Stimulated activated CD4-positive, alpha-beta T cell treated with anti-CD3 and anti-CD28 coated beads, Interleukin-4, amount 100 ng/mL, for 1 hour (primary cell): Measurements from ENCODE around the gene ZNF333.
"Not testable (repeated sequence)": the region's sequence is repeated elsewhere in the genome, so short reads cannot be mapped to it uniquely, and the experiment has no call there.

Experiments
- DNase-seq: peaks from one replicate; pipeline ENCODE4 v3.0.0-alpha.2; 2020

Gene ZNF333

DNA sequence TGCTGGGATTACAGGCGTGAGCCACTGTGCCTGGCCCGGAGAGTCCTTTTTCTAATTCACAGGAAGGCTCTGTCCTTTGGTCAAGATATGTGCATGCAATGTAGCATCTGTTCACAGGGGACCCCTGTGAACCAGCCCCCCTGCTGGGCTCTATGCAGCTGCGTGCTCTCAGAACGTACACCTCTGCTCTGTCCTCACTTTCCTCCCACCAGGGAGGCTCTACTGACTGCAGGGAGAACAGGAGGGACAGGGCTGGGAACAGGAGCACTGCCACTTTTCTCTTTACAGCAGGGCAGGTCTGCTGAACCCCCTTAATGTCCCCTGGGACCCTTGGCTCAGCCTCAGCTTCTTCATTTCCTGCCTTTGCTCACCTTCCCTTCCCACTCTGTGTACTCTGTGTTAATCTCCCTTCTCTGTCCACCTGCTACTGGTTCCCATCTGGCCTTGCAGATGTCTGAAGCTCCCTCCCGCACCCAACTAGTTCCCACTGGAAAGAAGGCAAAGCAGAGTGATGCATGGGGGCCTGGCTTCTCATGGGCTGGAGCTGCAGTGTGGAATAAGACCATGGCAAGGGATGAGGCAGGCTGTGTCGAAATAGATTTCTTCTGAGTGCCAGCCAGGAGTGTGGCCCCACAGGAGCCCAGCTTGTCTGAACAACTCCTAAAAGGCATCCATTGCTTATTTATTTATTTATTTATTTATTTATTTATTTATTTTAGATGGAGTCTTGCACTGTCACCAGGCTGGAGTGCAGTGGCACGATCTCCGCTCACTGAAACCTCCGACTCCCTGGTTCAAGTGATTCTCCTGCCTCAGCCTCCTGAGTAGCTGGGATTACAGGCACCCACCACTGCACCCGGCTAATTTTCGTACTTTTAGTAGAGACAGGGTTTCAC, 81.3 kb downstream of the ZNF333 start:
- no peak for DNase-seq

DNA sequence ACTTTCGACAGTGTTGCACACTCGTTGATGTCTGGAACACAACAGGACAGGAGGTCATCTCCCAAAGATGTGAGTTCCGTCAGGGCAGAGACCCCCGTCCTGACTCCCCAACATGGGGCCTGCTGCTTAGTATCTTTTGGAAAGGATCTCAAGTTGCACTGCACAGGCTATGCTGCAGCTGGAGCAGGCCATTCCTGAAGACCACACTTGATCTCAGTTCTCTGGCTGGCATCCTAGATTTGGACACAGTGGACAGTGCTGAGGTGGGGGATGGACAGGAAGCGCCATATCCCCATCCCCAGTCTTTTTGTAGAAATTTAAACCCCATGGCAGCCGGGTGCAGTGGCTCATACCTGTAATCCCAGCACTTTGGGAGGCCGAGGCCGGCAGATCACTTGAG, 82.6 kb downstream of the ZNF333 start:
- no peak for DNase-seq

DNA sequence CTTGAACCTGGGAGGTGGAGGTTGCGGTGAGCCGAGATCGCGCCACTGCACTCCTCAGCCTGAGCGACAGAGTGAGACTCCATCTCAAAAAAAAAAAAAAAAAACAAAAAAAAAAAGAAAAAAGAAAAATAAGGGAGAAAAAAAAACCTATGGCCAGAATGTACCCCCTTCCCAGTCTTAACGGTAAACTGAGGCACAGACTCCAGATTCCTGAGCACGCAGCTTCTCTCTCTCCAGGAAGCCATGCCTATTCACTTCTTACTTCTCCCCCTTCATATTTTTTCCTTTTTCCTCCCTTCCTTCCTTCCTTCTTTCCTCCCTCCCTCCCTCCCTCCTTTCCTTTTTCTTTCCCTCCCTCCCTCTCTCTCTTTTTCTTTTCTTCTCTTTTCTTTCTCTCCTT, 83.1 kb downstream of the ZNF333 start:
- DNase-seq: no peak

DNA sequence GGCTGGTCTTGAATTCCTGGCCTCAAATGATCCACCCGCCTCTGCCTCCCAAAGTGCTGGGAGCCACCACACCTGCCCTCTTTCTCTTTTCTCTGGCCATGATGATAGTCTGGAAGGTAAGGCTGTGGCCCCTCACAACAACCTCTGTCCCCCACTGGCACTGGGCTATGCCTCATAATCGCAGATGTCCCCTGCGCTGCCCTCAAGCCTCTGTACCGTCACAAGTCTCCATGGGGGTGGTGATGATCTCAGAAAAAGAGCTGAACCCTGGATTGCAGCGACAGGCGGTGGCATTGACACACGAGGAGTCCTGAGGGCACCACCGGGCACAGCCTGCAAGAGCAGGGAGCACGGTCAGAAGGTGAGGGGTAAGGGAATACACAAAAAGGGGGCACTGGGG, 83.9 kb downstream of the ZNF333 start:
- not testable (repeated sequence) for DNase-seq

DNA sequence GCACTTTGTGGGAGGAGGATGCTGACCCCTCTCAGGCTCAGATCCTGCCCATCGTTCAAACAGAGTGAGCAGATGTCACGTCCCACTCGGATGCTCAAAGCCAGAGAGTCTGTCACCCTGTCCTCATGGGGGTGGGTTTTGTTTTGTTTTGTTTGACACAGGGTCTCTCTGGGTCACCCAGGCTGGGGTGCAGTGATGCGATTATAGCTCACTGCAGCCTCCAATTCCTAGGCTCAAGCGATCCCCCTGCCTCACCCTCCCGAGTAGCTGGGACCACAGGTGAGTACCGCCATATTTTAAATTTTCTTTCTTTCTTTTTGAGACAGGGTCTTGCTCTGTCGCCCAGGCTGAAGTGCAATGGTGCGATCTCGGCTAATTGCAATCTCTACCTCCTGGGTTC, 84.5 kb downstream of the ZNF333 start:
- DNase-seq: no peak

DNA sequence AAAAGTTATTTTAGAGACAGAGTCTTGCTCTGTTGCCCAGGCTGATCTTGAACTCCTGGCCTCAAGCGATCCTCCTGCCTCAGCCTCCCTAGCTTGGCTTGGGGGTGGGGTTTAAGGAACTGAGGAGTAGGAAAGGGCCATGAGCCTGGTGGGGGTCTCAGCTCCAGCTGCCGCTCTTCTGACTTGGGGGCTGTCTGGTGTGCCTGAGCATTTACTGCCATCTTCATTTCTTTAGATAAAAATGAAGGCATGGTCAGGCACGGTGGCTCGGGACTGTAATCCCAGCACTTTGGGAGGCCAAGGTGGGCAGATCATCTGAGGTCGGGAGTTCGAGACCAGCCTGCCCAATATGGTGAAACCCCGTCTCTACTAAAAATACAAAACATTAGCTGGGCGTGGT, 85.5 kb downstream of the ZNF333 start:
- DNase-seq: not testable (repeated sequence)

DNA sequence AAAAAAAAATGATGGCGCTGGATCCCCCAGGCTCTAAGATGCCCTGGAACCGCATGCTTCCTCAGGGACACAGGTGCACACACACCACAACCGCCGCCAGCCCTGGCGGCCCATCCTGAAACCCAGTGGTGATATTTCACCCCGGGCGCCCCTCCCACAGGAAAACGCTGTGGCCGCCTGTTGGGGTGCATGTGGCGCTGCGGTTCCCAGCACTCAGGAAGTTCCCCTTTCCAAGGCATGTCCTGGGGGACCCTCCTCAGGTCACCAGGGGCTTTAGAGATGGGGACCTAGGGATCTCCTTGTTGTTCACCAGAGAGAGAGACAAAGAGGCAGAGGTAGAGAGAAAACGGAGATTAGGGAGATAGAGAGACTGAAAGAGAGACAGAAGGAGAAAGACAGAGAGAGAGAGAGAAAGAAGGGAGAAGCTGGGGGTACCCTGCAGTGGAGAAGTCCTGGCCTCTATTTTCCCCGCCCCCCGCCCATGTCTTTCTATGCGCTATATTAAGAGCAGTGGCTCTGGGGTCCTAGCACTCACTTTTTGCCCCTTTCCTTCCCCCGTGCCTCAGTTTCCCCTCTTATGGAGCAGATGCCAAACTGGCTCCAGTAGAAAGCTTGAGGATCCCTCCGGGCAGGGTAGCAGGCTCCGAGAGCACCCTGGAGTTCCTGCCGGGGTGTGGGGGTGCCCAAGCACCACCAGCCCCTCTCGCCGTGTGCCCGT, 86.2 kb downstream of the ZNF333 start:
- no peak for DNase-seq

DNA sequence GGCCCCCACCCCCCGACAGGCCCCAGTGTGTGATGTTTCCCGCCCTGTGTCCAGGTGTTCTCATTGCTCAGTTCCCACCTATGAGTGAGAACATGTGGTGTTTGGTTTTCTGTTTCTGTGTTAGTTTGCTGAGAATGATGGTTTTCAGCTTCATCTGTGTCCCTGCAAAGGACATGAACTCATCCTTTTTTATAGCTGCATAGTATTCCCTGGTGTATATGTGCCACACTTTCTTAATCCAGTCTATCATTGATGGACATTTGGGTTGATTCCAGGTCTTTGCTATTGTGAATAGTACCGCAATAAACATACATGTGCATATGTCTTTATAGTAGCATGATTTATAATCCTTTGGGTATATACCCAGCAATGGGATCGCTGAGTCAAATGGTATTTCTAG, 87.8 kb downstream of the ZNF333 start:
- not testable (repeated sequence) for DNase-seq

DNA sequence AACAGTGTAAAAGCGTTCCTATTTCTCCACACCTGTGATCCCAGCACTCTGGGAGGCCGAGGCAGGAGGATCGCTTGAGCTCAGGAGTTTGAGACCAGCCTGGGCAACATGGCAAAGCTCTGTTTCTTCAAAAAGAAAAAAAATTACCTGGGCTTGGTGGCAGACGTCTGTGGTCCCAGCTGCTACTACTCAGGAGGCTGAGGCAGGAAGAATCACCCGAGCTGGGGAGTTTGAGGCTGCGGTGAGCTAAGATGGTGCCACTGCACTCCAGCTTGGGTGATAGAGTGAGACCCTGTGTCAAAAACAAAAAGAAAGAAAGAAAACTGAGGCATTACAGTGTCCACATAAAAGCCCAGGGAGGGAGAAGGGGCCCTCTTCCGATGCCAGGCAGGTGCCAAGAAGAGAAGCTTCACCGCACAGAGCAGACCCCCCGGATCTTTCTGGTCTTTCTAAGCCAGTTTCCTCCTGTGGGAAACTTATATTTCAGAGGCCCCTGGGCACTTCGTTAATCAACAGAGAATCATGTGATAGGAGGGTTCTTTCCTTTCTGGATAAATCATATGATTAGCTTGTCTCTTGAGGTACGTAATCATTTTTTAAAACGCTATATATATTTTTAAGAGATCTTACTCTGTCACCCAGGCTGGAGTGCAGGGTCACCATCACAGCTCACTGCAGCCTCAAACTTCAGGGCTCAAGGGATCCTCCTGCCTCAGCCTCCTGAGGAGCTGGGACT, 88.4 kb downstream of the ZNF333 start, which contains the start of gene ADGRE2:
Gene ADGRE2 (minus strand): TSS at position 451 of the 736 bp plus-strand sequence. CDS start 1,804 bp downstream, outside the sequence.
- DNase-seq: not testable (repeated sequence)

DNA sequence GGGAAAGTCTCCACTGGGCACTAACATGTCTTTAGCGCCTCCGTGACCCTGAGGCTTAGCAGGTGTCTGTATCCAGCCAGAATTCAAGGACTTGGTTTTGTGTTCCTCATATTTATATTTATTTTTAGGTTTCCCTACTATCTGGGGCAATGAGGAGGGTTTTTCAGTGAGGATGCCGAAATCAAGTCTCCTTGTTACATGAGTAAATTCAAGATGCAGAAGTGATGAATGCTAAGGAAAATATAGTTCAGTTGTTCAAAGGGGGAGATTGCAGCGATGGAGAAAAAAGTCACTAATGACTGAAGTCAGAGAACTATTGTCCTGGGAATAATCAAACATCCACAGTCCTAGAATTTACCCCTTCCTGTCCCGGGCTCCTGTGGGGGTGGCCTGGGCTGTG, 89.3 kb downstream of the ZNF333 start:
- DNase-seq: no peak

DNA sequence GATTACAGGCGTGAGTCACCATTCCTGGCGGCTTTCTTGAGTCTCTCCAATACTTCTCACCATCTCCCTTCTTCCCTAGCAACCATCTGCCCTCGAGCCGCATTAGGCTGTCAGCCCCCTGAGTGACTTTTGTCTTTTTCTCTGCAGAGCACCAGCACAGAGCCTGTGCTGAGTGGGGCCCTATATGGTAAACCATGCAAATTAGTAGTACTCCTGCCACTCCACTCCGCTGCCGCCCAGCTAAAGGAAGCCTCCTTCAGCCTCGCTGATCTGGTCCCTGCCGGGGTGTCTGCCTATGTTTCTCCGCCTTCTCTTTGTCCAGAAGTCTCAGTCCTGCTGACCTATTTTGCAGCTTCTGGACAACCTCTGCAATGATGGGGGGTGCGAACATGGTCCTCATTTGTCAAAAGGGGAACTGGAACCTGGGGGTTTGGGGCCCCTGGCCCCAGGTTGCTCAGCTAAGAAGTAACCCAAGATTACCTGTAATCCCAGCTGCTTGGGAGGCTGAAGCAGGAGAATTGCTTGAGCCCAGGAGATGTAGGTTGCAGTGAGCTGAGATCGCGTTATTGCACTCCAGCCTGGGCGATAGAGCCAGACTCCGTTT, 90.9 kb downstream of the ZNF333 start:
- DNase-seq: not testable (repeated sequence)

DNA sequence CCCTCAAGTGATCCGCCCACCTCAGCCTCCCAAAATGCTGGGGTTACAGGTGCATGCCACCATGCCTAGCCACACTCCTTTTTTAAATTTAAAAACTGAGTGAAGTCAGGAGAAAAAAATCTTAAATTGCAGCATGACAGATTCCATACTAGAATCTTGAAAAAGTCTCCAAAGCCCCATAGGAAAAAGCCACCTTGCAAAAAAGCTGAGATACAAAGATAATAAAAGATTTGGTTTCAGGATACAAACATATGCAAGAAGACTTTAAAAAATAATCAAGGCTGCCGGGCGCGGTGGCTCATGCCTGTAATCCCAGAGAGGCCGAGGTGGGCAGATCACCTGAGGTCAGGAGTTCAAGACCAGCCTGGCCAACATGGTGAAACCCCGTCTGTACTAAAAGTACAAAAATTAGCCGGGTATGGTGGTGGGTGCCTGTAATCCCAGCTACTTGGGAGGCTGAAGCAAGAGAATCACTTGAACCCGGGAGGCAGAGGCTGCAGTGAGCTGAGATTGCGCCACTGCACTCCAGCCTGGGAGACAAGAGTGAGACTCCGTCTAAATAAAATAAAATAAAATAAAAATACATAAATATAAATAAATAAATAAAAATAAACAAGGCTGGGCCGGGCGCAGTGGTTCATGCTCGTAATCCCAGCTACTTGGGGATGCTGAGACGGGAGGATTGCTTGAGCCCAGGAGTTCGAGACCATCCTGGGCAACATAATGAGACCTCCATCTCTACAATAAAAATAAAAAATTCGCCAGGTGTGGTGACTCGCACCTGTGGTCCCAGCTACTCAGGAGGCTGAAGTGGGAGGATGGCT, 92.1 kb downstream of the ZNF333 start:
- DNase-seq: not testable (repeated sequence)

DNA sequence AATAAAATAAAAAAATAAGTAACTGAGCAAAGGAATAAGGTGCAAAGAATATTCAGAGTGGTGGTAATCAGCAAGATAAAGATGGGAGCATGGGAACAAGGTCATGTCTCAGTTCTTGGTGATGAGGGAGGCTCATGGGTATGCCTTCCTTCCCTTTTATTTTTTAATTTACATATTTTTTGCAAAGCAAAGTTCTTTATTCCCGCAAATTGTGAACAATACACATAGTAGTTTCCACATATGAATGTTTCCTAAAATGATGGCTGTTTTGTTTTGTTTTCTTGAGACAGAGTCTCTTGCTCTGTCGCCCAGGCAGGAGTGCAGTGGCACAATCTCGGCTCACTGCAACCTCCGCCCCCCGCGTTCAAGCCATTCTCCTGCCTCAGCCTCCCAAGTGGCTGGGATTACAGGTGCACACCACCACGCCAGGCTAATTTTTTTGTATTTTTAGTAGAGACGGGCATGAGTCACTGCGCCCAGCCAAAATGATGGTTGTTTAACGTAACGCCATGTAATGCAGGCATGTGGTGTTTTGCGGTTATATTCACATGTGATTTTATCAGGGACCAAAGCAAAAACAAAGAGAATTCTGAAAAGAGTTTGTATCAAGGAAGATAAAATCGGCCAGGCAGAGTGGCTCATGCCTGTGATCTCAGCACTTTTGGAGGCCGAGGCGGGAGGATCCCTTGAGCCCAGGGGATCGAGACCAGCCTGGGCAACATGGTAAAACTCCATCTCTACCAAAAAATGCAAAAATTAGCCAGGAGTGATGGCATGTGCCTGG, 93.0 kb downstream of the ZNF333 start:
- no peak for DNase-seq
